Fibroblast of villous mesenchyme (primary cell): Measurements from ENCODE around the gene NABP1. TPM values are rescaled to one million over a fixed set of nuclear protein-coding genes. Genes with fewer than 3 reads are reported as not detected.

Experiments
- DNase-seq: peaks from one replicate; pipeline ENCODE4 v3.0.0-alpha.2; 2010; ENCODE audit warnings: low read depth
- H3K4me3 ChIP-seq: 2 replicates; pipeline ENCODE4 v1.5.1; 2011; ENCODE audit warnings: low read depth, mild to moderate bottlenecking, low read length
- CTCF ChIP-seq: IDR thresholded peaks from 2 replicates; pipeline ENCODE4 v1.5.1; 2012; ENCODE audit warnings: low read depth, mild to moderate bottlenecking, low read length; ENCODE audit not compliant: insufficient read depth
- total RNA-seq: library from RNA; depleted of rRNA; stranded (reverse); fragments of >200 nt; gene quantifications from 2 replicates; pipeline ENCODE4 v1.2.3, GENCODE V29; 2012

Gene NABP1
- total RNA-seq, 1 donor = 308 TPM

GRCh38 chr2:191714925-191715324, 37.0 kb downstream of the NABP1 start:
- DNase-seq = no peak
- H3K4me3 ChIP-seq = no peak overlapping the region
- TF ChIP-seq CTCF = no peak

- H3K4me3 ChIP-seq = no peak overlapping the region
- no peak for TF ChIP-seq CTCF
- DNase-seq = no peak
These were observed 37.5 kb downstream of the NABP1 start for GRCh38 chr2:191715471-191715870.

- no peak overlapping the region for H3K4me3 ChIP-seq
- TF ChIP-seq CTCF = no peak
- DNase-seq = no peak
These were observed 41.3 kb downstream of the NABP1 start for GRCh38 chr2:191719261-191719660.

GRCh38 chr2:191719938-191720337, 42.0 kb downstream of the NABP1 start:
- no peak for TF ChIP-seq CTCF
- H3K4me3 ChIP-seq = no peak overlapping the region
- no peak for DNase-seq

GRCh38 chr2:191721331-191721730, 43.4 kb downstream of the NABP1 start:
- TF ChIP-seq CTCF = no peak
- no peak for DNase-seq
- H3K4me3 ChIP-seq = no peak overlapping the region

- no peak for TF ChIP-seq CTCF
- no peak for DNase-seq
- no peak overlapping the region for H3K4me3 ChIP-seq
These were observed 46.1 kb downstream of the NABP1 start for GRCh38 chr2:191724015-191724414.

GRCh38 chr2:191728750-191729624, 51.1 kb downstream of the NABP1 start:
- DNase-seq = no peak
- TF ChIP-seq CTCF = no peak
- H3K4me3 ChIP-seq = no peak overlapping the region
